Lower lobe of right lung (tissue), 2 donors: ENCODE data around the gene GLRX. TPM values are rescaled to one million over a fixed set of nuclear protein-coding genes. Genes with fewer than 3 reads are reported as not detected.
A peak's percentile ranks its signal among the peaks of the same experiment; 100 is the strongest.
"Not testable (repeated sequence)": the region's sequence is repeated elsewhere in the genome, so short reads cannot be mapped to it uniquely, and the experiment has no call there.

Source experiments
- ATAC-seq, 2 donors: fragments of 200-7000 bp; cut with Tn5 transposase; one replicate each; pipeline ENCODE4 v1.9.1; 2020 to 2022; ENCODE audit warnings: mild to moderate bottlenecking in 2 of 2, moderate library complexity in 2 of 2
- DNase-seq: peaks from one replicate; pipeline ENCODE4 v3.0.0-alpha.2; 2020
- H3K27ac ChIP-seq: fragments of 200-600 bp; one replicate; pipeline ENCODE4 v1.8.0; 2022
- H3K27me3 ChIP-seq: fragments of 200-600 bp; one replicate; pipeline ENCODE4 v1.8.0; 2022; ENCODE audit warnings: low read depth
- H3K36me3 ChIP-seq: fragments of 200-600 bp; one replicate; pipeline ENCODE4 v1.8.0; 2022; ENCODE audit warnings: mild to moderate bottlenecking
- H3K4me1 ChIP-seq: fragments of 200-600 bp; one replicate; pipeline ENCODE4 v1.8.0; 2022
- H3K4me3 ChIP-seq: fragments of 200-600 bp; one replicate; pipeline ENCODE4 v1.8.0; 2022; ENCODE audit warnings: mild to moderate bottlenecking
- H3K9me3 ChIP-seq: fragments of 200-600 bp; one replicate; pipeline ENCODE4 v1.8.0; 2022
- intact Hi-C: fragments of 100-400 bp; cut with DNase I; formaldehyde crosslinking; loops from one replicate; pipeline ENCODE4 v1.11.0; 2022
- total RNA-seq: library from RNA; stranded (reverse); fragmentation: NEBNext Ultra II Directional; extraction: Animal tissue kit (Norgen Biotek cat#: 25700); gene quantifications from one replicate; pipeline ENCODE4 v1.2.1, GENCODE V29; 2021
- TF ChIP-seq, protein P1 (sequence below): fragments of 200-600 bp; IDR thresholded peaks from one replicate; pipeline ENCODE4 v1.8.0; 2022; ENCODE audit warnings: antibody characterized with exemption, mild to moderate bottlenecking
- donor health status: DM: no; HTN: yes; CAD: no; lungs with severe emphysema.

The GLRX gene
- total RNA-seq, 1 donor from 2014 or later = 115 TPM

DNA sequence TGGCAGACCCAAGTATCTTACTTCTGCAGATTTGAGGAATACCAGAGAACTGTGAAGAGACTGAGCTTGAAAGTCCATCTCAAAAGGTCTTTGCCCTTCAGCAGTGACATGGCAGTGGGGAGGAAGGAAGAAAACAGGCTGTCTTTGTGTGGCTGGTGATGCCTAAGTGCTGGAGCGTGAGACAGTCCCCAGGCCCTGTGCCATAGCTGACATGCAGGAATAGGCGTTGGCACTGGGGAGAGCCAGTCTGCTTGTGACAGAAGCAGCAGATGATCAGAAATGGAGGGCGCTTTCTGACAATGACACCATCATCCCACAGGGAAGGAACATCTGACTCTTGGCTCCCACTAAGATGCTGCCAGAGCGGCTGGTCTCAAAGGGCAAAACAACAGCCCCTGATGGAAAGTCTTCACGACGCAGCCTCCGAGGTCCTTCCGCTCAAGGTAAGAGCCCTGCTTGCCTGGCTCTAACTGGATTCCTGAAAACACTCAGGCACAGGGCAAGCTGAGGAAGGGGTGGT lies 15.5 kb upstream of the GLRX start:
- intact Hi-C loops = no loop called here
- no peak for DNase-seq
- no peak overlapping the region for H3K27ac ChIP-seq

DNA sequence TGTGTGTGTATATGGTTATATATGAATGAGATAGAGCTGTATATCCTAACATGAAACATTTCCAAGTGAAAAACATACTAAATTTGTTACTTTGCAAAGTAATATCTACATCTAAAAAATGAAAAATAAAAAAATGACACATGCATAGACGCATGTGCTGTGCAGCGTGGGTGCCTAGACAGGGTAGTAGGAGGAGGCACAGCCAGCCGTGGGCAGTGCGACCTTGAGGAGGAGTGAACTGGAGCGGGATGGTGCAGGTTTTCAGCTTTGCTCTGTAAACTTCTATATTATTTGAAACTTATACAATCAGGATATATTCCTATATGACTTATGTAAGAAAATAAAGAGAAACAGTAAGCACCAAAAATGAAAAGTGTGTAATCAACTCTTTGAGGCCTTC lies 15.0 kb upstream of the GLRX start:
- DNase-seq = no peak
- TF ChIP-seq, protein P1, sequence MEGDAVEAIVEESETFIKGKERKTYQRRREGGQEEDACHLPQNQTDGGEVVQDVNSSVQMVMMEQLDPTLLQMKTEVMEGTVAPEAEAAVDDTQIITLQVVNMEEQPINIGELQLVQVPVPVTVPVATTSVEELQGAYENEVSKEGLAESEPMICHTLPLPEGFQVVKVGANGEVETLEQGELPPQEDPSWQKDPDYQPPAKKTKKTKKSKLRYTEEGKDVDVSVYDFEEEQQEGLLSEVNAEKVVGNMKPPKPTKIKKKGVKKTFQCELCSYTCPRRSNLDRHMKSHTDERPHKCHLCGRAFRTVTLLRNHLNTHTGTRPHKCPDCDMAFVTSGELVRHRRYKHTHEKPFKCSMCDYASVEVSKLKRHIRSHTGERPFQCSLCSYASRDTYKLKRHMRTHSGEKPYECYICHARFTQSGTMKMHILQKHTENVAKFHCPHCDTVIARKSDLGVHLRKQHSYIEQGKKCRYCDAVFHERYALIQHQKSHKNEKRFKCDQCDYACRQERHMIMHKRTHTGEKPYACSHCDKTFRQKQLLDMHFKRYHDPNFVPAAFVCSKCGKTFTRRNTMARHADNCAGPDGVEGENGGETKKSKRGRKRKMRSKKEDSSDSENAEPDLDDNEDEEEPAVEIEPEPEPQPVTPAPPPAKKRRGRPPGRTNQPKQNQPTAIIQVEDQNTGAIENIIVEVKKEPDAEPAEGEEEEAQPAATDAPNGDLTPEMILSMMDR = no peak
- ATAC-seq = no peak
- H3K4me3 ChIP-seq = no peak overlapping the region
- H3K27ac ChIP-seq = no peak overlapping the region
- H3K36me3 ChIP-seq = no peaks in the 10 kb centered on the region
- intact Hi-C loops = no loop called here
- H3K27me3 ChIP-seq = no peaks in the 10 kb centered on the region
- no peaks in the 10 kb centered on the region for H3K9me3 ChIP-seq
- peaks cover 51% of the 10 kb centered on the region for H3K4me1 ChIP-seq

More for the DNA sequence above, 15.5 kb upstream of the GLRX start:
- Histone ChIP-seq H3K4me1 (peaks cover 52% of the 10 kb centered on the region), H3K27me3 (no peaks in the 10 kb centered on the region), H3K36me3 (no peaks in the 10 kb centered on the region), H3K4me3 (no peak overlapping the region), H3K9me3 (no peaks in the 10 kb centered on the region)
- no peak for ATAC-seq
- TF ChIP-seq, protein P1 = no peak

DNA sequence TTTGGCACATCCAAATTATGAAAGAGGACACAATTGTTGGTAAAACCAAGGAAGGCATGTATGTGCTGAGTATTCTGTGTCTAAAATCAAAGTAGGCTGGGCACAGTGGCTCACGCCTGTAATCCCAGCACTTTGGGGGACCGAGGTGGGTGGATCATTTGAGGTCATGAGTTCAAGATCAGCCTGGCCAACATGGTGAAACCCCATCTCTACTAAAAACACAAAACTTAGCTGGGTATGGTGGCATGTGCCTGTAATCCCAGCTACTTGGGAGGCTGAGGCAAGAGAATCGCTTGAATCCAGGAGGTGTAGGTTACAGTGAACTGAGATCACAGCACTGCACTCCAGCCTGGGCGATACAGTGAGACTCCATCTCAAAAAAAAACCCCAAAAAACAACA lies 14.4 kb upstream of the GLRX start:
- intact Hi-C loops, ATAC-seq, DNase-seq, H3K36me3 ChIP-seq, H3K27me3 ChIP-seq, H3K4me3 ChIP-seq, H3K9me3 ChIP-seq: not testable (repeated sequence)
- H3K4me1 ChIP-seq = peaks cover 46% of the 10 kb centered on the region
- H3K27ac ChIP-seq = peak overlapping the region; percentile 95

DNA sequence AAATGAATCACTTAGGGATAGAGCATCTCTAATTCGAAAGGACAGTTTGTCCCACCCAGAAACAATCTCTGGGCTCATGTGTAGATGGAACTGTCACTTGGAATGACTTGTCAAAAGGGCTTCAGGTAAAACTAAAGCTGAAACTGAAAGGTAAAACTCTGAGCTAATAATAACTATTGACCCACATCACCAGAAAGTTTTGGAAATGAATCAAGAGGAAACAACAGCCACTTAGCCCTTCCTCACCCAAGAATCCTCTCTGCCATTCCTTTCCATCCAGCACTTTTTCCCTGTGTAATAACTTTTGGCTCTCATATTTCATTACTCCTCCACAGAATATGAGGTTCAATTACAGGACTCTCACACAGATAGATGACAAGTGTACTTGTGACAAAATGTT lies 14.0 kb upstream of the GLRX start:
- H3K4me3 ChIP-seq = peak overlapping the region; percentile 62
- peaks cover 42% of the 10 kb centered on the region for H3K4me1 ChIP-seq
- H3K27me3 ChIP-seq = no peaks in the 10 kb centered on the region
- no peaks in the 10 kb centered on the region for H3K36me3 ChIP-seq
- H3K9me3 ChIP-seq = no peaks in the 10 kb centered on the region
- H3K27ac ChIP-seq = peak overlapping the region; percentile 95
- peak in 1 of 2 donors; percentile 24 for ATAC-seq
- intact Hi-C loops = no loop called here
- no peak for DNase-seq
- TF ChIP-seq, protein P1 = no peak

DNA sequence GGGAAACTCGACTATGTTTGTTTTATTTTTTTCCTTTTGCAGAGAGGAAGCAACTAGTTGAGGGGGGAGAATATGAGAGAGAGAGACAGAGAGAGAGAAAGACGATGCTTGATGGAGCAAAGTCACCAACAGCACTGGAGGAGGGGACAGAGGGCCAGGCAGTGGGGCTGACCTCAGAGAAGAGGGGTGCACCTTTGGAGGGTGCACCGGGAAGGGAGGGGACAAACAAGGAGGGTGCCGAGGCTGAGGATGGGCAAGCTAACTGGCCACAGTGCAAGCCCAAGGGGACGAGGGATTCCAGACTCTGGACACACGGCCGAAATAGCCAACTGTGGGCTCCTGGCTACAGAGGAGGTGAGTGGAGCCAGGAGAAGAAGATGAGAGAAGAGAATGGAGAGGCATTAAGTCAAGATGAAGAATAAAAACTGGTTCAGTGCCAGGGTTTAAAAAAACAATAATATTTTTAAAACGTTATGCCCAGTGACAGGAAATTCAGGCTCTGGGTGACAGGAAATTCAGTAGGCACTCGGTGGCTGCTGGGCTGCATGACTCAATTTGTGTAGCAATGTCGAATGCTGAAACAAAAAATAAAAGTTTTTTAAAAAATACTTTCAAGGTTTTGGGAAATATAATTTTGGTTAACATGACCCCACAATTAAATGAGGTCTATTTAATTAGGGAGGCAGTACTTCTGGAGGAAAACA lies 13.3 kb upstream of the GLRX start:
- Histone ChIP-seq H3K36me3 (no peaks in the 10 kb centered on the region), H3K27ac (peak overlapping the region; percentile 95), H3K27me3 (no peaks in the 10 kb centered on the region), H3K4me1 (peaks cover 38% of the 10 kb centered on the region), H3K9me3 (no peaks in the 10 kb centered on the region), H3K4me3 (peak overlapping the region; percentile 62)
- ATAC-seq = peak; percentile 5 to 13
- TF ChIP-seq, protein P1 = no peak
- DNase-seq = no peak
- intact Hi-C loops = no loop called here

DNA sequence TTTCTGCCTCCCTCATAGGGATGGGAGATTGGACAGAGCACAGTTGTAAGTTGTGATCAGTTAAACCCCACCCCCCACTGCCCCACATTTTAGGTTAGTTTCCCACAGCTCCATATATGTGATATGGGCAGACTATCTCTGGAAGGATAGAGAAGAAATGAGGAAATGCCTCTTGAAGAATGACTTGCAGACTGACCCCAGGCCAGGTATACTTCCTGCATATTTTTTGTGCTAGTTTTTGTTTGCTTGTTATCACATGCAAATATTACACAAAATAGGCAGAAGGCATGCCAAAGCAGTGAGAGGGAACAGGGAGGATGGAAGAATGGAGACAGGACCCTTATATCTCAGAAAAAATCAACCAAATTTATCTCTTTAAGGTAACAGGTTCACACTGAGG lies 10.1 kb upstream of the GLRX start:
- no peak overlapping the region for H3K27ac ChIP-seq
- H3K36me3 ChIP-seq = no peaks in the 10 kb centered on the region
- TF ChIP-seq, protein P1 = no peak
- peaks cover 47% of the 10 kb centered on the region for H3K4me1 ChIP-seq
- no peak for DNase-seq
- no peaks in the 10 kb centered on the region for H3K9me3 ChIP-seq
- no peak overlapping the region for H3K4me3 ChIP-seq
- intact Hi-C loops = no loop called here
- ATAC-seq = no peak
- no peaks in the 10 kb centered on the region for H3K27me3 ChIP-seq
